HEK293T (cell line): ENCODE measurements around the gene KRTAP10-8.

Experiments
- ARNT ChIP-seq: fragments of 450-650 bp; IDR thresholded peaks from 2 replicates; pipeline ENCODE4 v1.6.1; 2017; ENCODE audit warnings: mild to moderate bottlenecking
- BHLHE40 ChIP-seq: fragments of 450-650 bp; IDR thresholded peaks from 2 replicates; pipeline ENCODE4 v1.6.1; 2016; ENCODE audit warnings: mild to moderate bottlenecking, moderate library complexity, borderline replicate concordance
- CTBP1 ChIP-seq: fragments of 450-650 bp; IDR thresholded peaks from 2 replicates; pipeline ENCODE4 v1.6.1; 2016; ENCODE audit warnings: borderline replicate concordance
- ELF4 ChIP-seq: fragments of 450-650 bp; IDR thresholded peaks from 2 replicates; pipeline ENCODE4 v1.6.1; 2017; ENCODE audit warnings: antibody characterized with exemption
- FOXM1 ChIP-seq: fragments of 450-650 bp; IDR thresholded peaks from 2 replicates; pipeline ENCODE4 v1.6.1; 2017; ENCODE audit warnings: mild to moderate bottlenecking, borderline replicate concordance
- HDGF ChIP-seq: fragments of 450-650 bp; IDR thresholded peaks from 2 replicates; pipeline ENCODE4 v1.6.1; 2017; ENCODE audit warnings: antibody characterized with exemption, borderline replicate concordance
- L3MBTL2 ChIP-seq: fragments of 450-650 bp; conservative IDR thresholded peaks from 2 replicates; pipeline ENCODE4 v1.6.1; 2016; ENCODE audit warnings: mild to moderate bottlenecking
- LEF1 ChIP-seq: fragments of 450-650 bp; IDR thresholded peaks from 2 replicates; pipeline ENCODE4 v1.6.1; 2017; ENCODE audit warnings: mild to moderate bottlenecking, borderline replicate concordance
- SP1 ChIP-seq: fragments of 450-650 bp; IDR thresholded peaks from 2 replicates; pipeline ENCODE4 v1.6.1; 2017

GRCh38 chr21:44626262-44626661, 14.4 kb downstream of the KRTAP10-8 start:
- no peak for TF ChIP-seq BHLHE40
- no peak for TF ChIP-seq FOXM1
- no peak for TF ChIP-seq HDGF
- TF ChIP-seq SP1 = no peak
- no peak for TF ChIP-seq LEF1
- no peak for TF ChIP-seq ELF4
- no peak for TF ChIP-seq L3MBTL2
- TF ChIP-seq CTBP1 = no peak
- no peak for TF ChIP-seq ARNT
